CD14-positive monocyte (primary cell): ENCODE results near the gene ENOPH1. TPM values are rescaled to one million over a fixed set of nuclear protein-coding genes. Genes with fewer than 3 reads are reported as not detected.
"Not testable (repeated sequence)": the region's sequence is repeated elsewhere in the genome, so short reads cannot be mapped to it uniquely, and the experiment has no call there.

Experiments
- DNase-seq, 3 donors: peaks; one replicate each; pipeline ENCODE4 v3.0.0-alpha.2; 2011 to 2022
- H2AFZ ChIP-seq: 2 replicates; pipeline ENCODE4 v1.6.0; 2012; ENCODE audit warnings: mild to moderate bottlenecking, low read depth, low read length, inconsistent platforms; ENCODE audit not compliant: insufficient read depth, poor library complexity, severe bottlenecking
- H3K27ac ChIP-seq, 2 donors: 1 replicate in 1 of 2; 2 replicates in 1 of 2; pipeline ENCODE4 v1.5.1; 2012 to 2013; ENCODE audit warnings: low read length in 2 of 2, control low read depth in 1 of 2, inconsistent platforms in 1 of 2, low read depth in 1 of 2, mild to moderate bottlenecking in 1 of 2
- H3K27me3 ChIP-seq, 2 donors: one replicate each; pipeline versions ENCODE4 v1.6.0 to v1.6.1; 2011 to 2013; ENCODE audit warnings: low read length in 2 of 2; ENCODE audit not compliant: control insufficient read depth in 2 of 2, insufficient read depth in 2 of 2
- H3K36me3 ChIP-seq, 2 donors: replicated peaks in 1 of 2; 1 replicate in 1 of 2; 2 replicates in 1 of 2; pipeline versions ENCODE4 v1.5.1 to v1.6.1; 2012 to 2013; ENCODE audit warnings: low read length in 2 of 2, control low read depth in 1 of 2, inconsistent platforms in 1 of 2, mild to moderate bottlenecking in 1 of 2; ENCODE audit not compliant: insufficient read depth in 2 of 2, control insufficient read depth in 1 of 2
- H3K4me1 ChIP-seq, 2 donors: 1 replicate in 1 of 2; 2 replicates in 1 of 2; pipeline versions ENCODE4 v1.5.1 to v1.6.1; 2012 to 2013; ENCODE audit warnings: low read length in 2 of 2, control low read depth in 1 of 2, inconsistent platforms in 1 of 2, mild to moderate bottlenecking in 1 of 2, moderate library complexity in 1 of 2; ENCODE audit not compliant: insufficient read depth in 2 of 2, control insufficient read depth in 1 of 2
- H3K4me2 ChIP-seq: replicated peaks from 2 replicates; pipeline ENCODE3; 2012; ENCODE audit warnings: low read length, moderate library complexity, mild to moderate bottlenecking; ENCODE audit not compliant: poor library complexity, severe bottlenecking; ENCODE audit errors: extremely low read depth
- H3K4me3 ChIP-seq, 3 experiments: fragments of 200-600 bp in 1 of 3; sonication (generic) in 1 of 3; replicated peaks in 1 of 3; 1 replicate in 2 of 3; 2 replicates in 1 of 3; pipeline ENCODE4 v1.5.1; 2011 to 2013; ENCODE audit warnings: low read length in 3 of 3, mild to moderate bottlenecking in 3 of 3, control low read depth in 2 of 3, low read depth in 2 of 3, inconsistent platforms in 1 of 3, moderate library complexity in 1 of 3
- H3K79me2 ChIP-seq: 2 replicates; pipeline ENCODE4 v1.6.0; 2012; ENCODE audit warnings: mild to moderate bottlenecking, control low read depth, inconsistent platforms, low read length, moderate library complexity; ENCODE audit not compliant: insufficient read depth
- H3K9ac ChIP-seq: 2 replicates; pipeline ENCODE4 v1.6.0; 2017; ENCODE audit warnings: low read length, mild to moderate bottlenecking; ENCODE audit not compliant: insufficient read depth, poor library complexity, severe bottlenecking
- H3K9me3 ChIP-seq, 2 donors: replicated peaks in 1 of 2; 1 replicate in 1 of 2; 2 replicates in 1 of 2; pipeline versions ENCODE4 v1.5.1 to v1.6.1; 2012 to 2013; ENCODE audit warnings: low read length in 2 of 2, control low read depth in 1 of 2; ENCODE audit not compliant: control insufficient read depth in 1 of 2, insufficient read depth in 1 of 2
- H4K20me1 ChIP-seq: 2 replicates; pipeline ENCODE4 v1.6.0; 2012; ENCODE audit warnings: mild to moderate bottlenecking, low read length, control low read depth, moderate library complexity; ENCODE audit not compliant: insufficient read depth
- H3K27ac Mint-ChIP-seq, 7 donors: one replicate each; pipeline ENCODE4 v1.8.0; 2020; ENCODE audit warnings: mild to moderate bottlenecking in 7 of 7, mixed read lengths in 7 of 7, moderate library complexity in 6 of 7, inconsistent platforms in 2 of 7
- H3K27me3 Mint-ChIP-seq, 3 donors: one replicate each; pipeline ENCODE4 v1.8.0; 2021 to 2022; ENCODE audit warnings: low read depth in 3 of 3, mild to moderate bottlenecking in 3 of 3, mixed read lengths in 3 of 3, moderate library complexity in 3 of 3, inconsistent platforms in 1 of 3
- H3K36me3 Mint-ChIP-seq, 2 donors: one replicate each; pipeline ENCODE4 v1.8.0; 2020; ENCODE audit warnings: mixed read lengths in 2 of 2, inconsistent platforms in 1 of 2, mild to moderate bottlenecking in 1 of 2
- H3K4me1 Mint-ChIP-seq: one replicate; pipeline ENCODE4 v1.8.0; 2020; ENCODE audit warnings: mild to moderate bottlenecking, mixed read lengths
- H3K4me3 Mint-ChIP-seq, 2 donors: one replicate each; pipeline ENCODE4 v1.8.0; 2020; ENCODE audit warnings: mild to moderate bottlenecking in 2 of 2, mixed read lengths in 2 of 2, moderate library complexity in 1 of 2
- H3K9me3 Mint-ChIP-seq, 7 donors: one replicate each; pipeline ENCODE4 v1.8.0; 2020 to 2022; ENCODE audit warnings: mixed read lengths in 7 of 7, mild to moderate bottlenecking in 6 of 7, moderate library complexity in 6 of 7, inconsistent platforms in 2 of 7
- CTCF ChIP-seq: fragments of 200-600 bp; IDR thresholded peaks from one replicate; pipeline ENCODE4 v1.8.0; 2022; ENCODE audit warnings: antibody characterized with exemption, mild to moderate bottlenecking
- WGBS: methylation state at CpG from one replicate; pipeline ENCODE4 v1.1.5; 2013; ENCODE audit warnings: missing lambda C conversion rate; ENCODE audit not compliant: insufficient coverage; 5-methylcytosine and 5-hydroxymethylcytosine counted together
- intact Hi-C, 2 donors: fragments of 100-400 bp; cut with micrococcal nuclease; formaldehyde crosslinking; loops; one replicate each; pipeline versions ENCODE4 v1.15.0 to v1.15.1; 2023
- polyA plus RNA-seq, 3 donors: library from polyadenylated mRNA; depleted of rRNA in 1 of 3; unstranded in 2 of 3; stranded (reverse) in 1 of 3; fragments of 300-500 nt in 2 of 3; fragments of >200 nt in 1 of 3; fragmentation: Illumina TruSeq in 2 of 3; gene quantifications; 1 replicate in 2 of 3; 2 replicates in 1 of 3; pipeline ENCODE4 v1.2.3, GENCODE V29; 2012 to 2021

Gene ENOPH1
- polyA plus RNA-seq, 3 donors: 6.1 to 23.4 (median 22.0) TPM

GRCh38 chr4:82388405-82388804, 42.0 kb upstream of the ENOPH1 start:
- WGBS: 88% methylated on average over 1 of the region's 1 CpG
- Histone ChIP-seq H3K36me3 (no peaks in the 10 kb centered on the region), H3K79me2 (no peaks in the 10 kb centered on the region), H3K9ac (no peak overlapping the region), H3K4me1 (no peaks in the 10 kb centered on the region), H3K27me3 (no peaks in the 10 kb centered on the region), H4K20me1 (no peaks in the 10 kb centered on the region), H2AFZ (no peak overlapping the region), H3K4me2 (no peak overlapping the region), H3K27ac (no peak overlapping the region), H3K4me3 (no peak overlapping the region), H3K9me3 (no peaks in the 10 kb centered on the region)
- intact Hi-C loops: no loop called here
- H3K27ac Mint-ChIP-seq: no peak overlapping the region
- peaks cover 2 to 6% (median 2%) of the 10 kb centered on the region in 3 donors for H3K27me3 Mint-ChIP-seq
- H3K4me1 Mint-ChIP-seq: no peaks in the 10 kb centered on the region
- DNase-seq: no peak
- H3K4me3 Mint-ChIP-seq: no peak overlapping the region
- H3K9me3 Mint-ChIP-seq: peaks cover 0 to 7% (median 4%) of the 10 kb centered on the region in 7 donors
- peaks cover 0 to 2% of the 10 kb centered on the region in 2 donors for H3K36me3 Mint-ChIP-seq
- no peak for TF ChIP-seq CTCF

GRCh38 chr4:82390061-82390460, 40.3 kb upstream of the ENOPH1 start:
- H3K4me3 Mint-ChIP-seq, H3K4me1 ChIP-seq, H3K27ac Mint-ChIP-seq, H3K79me2 ChIP-seq, H3K36me3 ChIP-seq, intact Hi-C loops, H3K27me3 Mint-ChIP-seq, H4K20me1 ChIP-seq, H3K4me1 Mint-ChIP-seq, H3K4me2 ChIP-seq, H3K9me3 ChIP-seq, H3K27me3 ChIP-seq, H3K27ac ChIP-seq, DNase-seq, H3K4me3 ChIP-seq, H3K36me3 Mint-ChIP-seq, H3K9ac ChIP-seq, H3K9me3 Mint-ChIP-seq, H2AFZ ChIP-seq: not testable (repeated sequence)
- 88% methylated on average over 7 of the region's 9 CpGs for WGBS
